Stimulated activated CD8-positive, alpha-beta memory T cell treated with anti-CD3 and anti-CD28 coated beads, Interleukin-15, amount 100 ng/mL, for 4 hours (primary cell): ENCODE data around the gene CENPB.
"Not testable (repeated sequence)": the region's sequence is repeated elsewhere in the genome, so short reads cannot be mapped to it uniquely, and the experiment has no call there.

ENCODE experiments used
- DNase-seq, 2 donors: peaks; one replicate each; pipeline ENCODE4 v3.0.0-alpha.2; 2020; ENCODE audit warnings: low read depth in 2 of 2

Gene CENPB

GRCh38 chr20:3811467-3812258, 25.1 kb upstream of the CENPB start:
- peak; percentile 85 to 91 for DNase-seq

GRCh38 chr20:3808544-3808943, 22.0 kb upstream of the CENPB start:
- DNase-seq: no peak

DNA sequence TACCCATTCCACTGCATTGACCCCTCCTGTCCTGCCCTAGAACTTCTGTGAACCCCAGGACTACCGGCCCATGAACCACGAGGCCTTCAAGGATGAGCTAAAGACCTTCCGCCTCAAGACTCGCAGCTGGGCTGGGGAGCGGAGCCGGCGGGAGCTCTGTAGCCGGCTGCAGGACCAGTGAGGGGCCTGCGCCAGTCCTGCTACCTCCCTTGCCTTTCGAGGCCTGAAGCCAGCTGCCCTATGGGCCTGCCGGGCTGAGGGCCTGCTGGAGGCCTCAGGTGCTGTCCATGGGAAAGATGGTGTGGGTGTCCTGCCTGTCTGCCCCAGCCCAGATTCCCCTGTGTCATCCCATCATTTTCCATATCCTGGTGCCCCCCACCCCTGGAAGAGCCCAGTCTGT, 18.2 kb upstream of the CENPB start:
- no peak for DNase-seq

- DNase-seq: no peak
Observed at GRCh38 chr20:3804254-3804751, 17.8 kb upstream of the CENPB start.

GRCh38 chr20:3803854-3804253, 17.3 kb upstream of the CENPB start:
- DNase-seq: no peak

DNA sequence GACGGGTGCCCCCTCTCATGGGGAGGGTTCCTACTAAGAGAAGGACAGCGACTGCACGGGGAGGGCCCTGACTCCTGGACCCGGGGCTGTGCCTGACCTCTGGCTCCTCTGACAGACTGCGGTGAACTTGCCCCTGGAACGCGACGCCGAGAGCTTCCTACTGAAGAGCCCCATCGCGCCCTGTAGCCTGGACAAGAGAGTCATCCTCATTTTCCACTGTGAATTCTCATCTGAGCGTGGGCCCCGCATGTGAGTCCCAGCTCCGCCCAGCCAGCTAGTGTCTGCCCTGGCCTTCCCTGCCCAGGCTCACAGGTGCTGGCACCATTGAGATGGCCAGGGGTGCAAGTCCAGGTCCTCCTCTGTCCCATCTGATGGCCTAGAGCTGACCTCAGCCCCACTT, 16.7 kb upstream of the CENPB start:
- no peak for DNase-seq

DNA sequence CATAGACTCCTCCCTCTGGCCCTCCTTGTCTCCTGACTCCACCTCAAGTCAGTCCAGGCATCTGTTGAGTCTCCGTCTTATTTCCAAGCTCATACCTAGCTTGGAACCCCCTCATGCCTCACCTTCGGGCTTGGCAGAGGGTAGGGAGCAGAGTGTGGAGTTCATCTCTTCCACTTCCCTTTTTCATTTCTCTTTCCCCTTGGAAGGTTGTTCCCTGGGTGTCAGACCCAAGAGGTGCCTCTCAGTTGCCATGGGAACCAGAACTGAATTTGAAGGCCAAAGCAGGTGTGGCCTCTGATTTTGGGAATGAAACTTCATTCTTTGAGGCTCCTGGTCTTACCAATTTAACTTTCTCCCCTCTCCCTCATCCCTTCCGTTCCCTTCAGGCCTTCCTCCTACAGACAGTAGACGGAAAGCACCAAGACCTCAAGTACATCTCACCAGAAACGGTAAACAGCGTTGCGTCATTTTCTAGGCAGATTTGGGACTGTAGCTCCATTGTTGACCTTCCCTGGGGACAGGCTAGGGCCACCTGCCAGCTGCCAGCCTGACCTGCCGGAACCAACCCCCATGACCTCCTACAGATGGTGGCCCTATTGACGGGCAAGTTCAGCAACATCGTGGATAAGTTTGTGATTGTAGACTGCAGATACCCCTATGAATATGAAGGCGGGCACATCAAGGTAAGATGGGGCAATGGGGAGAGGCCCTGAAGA, 16.1 kb upstream of the CENPB start:
- DNase-seq: no peak

DNA sequence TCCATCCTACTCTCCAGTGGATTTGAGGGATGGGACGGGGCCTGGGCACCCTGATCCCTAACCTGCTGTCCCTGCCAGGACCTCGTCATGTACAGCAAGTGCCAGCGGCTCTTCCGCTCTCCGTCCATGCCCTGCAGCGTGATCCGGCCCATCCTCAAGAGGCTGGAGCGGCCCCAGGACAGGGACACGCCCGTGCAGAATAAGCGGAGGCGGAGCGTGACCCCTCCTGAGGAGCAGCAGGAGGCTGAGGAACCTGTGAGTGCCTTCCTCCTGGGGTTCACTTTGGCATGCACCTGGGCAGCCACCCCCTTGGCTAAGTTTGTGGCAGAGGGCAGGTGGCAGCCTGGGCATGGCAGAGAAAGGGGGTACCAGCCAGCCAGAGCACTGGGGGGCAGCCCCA, 15.3 kb upstream of the CENPB start:
- no peak for DNase-seq

DNA sequence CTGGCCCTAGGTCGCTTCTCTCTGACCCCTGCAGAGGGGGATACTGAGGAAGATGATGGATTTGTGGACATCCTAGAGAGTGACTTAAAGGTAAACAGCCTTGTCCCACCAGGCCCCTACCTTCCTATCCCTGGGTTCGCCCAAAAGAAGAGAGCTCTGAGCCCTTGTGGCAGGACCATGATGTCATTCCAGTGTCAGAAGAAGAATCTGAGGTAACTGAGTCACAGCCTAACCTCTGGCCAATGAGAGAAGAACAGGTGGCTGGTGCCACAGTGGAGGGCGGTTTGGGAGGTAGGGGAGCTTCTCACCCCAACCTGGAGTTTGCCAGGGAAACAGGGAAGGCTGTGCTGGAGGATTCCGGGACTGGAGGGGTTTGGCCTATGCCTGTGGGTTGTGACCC, 14.8 kb upstream of the CENPB start:
- DNase-seq: no peak

DNA sequence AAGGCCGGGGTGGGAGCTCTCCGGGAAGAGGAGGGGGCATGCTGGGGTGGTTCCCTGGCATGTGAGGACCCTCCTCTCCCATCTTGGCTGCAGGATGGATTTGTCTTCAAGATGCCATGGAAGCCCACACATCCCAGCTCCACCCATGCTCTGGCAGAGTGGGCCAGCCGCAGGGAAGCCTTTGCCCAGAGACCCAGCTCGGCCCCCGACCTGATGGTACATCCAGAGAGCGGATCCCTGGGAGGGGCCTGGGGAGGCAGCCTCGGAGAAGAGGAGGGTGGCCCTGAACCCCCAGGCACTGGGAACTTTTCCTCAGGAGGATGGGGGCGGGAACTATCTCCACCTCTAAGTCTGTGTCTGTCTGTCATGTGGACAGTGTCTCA, 14.3 kb upstream of the CENPB start:
- DNase-seq: no peak

- DNase-seq: no peak
Observed at GRCh38 chr20:3800256-3800877, 13.8 kb upstream of the CENPB start.

- DNase-seq: no peak
Observed at GRCh38 chr20:3798908-3799248, 12.3 kb upstream of the CENPB start.

DNA sequence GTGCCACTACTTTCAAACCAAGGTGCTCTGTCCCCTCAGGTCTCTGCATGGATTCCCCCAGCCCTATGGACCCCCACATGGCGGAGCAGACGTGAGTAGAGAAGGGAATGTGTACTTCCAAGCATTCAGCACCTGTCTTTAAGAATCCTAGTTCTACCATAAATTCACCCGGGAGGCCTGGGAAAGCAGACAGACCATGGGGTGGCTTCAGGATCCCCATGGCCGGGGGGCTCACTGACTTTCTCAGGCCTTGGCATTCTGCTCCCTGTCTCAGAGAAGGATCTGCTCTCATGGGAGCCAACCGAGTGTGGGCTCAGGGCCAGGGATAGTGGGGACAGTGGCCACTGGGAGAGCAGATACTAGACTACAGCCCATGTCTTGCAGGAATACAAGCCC, 11.8 kb upstream of the CENPB start:
- no peak for DNase-seq

DNA sequence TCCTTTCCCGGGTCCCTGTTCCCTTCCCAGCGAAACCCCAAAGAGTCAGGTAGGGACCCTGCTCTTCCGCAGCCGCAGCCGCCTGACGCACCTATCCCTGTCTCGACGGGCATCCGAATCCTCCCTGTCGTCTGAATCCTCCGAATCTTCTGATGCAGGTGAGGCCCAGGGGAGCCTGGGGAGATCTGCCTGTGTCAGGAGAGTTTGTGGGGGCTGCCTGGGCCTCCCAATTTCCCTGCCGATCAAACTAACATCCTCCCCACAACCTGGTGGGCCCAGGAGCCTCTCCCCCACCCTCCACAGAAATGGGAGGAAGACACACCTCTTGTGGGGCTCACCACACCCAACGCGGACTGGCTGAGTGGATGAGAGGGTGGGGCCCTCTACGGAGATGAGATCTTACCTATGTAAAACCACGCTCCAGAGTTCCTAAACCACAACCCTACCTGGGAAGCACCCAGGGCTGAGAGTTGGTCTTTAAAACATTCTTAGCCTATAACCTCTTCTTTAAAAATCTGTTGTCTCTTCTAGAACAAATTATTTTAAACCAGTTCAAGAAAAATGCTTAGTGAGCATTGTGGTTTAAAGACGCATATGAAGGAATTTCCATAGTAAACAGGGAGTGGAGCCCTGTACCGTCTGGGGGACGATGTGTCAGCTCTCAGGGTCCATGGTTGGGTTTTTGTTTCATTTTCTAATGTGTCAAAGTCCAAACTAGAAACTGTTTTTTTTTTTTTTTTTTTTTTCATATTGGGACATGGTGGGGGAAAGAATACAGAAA, 11.2 kb upstream of the CENPB start:
- DNase-seq: no peak

- DNase-seq: no peak
Observed at GRCh38 chr20:3797226-3797545, 10.6 kb upstream of the CENPB start.

- DNase-seq: no peak
Observed at GRCh38 chr20:3796477-3797225, 10.1 kb upstream of the CENPB start.

GRCh38 chr20:3795511-3796468, 9.2 kb upstream of the CENPB start, which contains the start of gene CDC25B:
Gene CDC25B (plus strand): TSS chr20:3796310. CDS start chr20:3796532, 222 bp downstream.
- peak; percentile 72 to 81 for DNase-seq

GRCh38 chr20:3794701-3795420, 8.3 kb upstream of the CENPB start:
- DNase-seq: no peak

DNA sequence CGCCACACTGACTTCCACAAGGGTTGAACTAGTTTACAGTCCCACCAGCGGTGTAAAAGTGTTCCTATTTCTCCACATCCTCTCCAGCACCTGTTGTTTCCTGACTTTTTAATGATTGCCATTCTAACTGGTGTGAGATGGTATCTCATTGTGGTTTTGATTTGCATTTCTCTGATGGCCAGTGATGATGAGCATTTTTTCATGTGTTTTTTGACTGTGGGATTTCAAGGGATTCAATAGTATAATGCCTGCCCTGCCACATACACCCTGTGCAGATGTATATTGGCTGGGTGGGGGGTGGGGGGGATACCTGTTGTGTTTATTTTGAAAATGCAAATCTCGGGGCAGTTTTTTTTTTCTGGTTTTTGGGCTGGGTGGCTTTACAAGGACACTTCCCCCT, 7.6 kb upstream of the CENPB start:
- not testable (repeated sequence) for DNase-seq

GRCh38 chr20:3789201-3789600, 2.7 kb upstream of the CENPB start:
- DNase-seq: not testable (repeated sequence)
